GM10248 (cell line): ENCODE measurements around the gene LEMD3.
A peak's percentile ranks its signal among the peaks of the same experiment; 100 is the strongest.

ENCODE experiments used
- CTCF ChIA-PET: fragments of 300-600 bp; sonication (Branson Sonifier 250); formaldehyde crosslinking; extraction: SDS; loops from one replicate; lab custom pipeline; 2021; ENCODE audit warnings: antibody characterized with exemption; lab: Yijun Ruan, JAX
- POLR2A ChIA-PET: fragments of 350-650 bp; sonication (Branson Sonifier 250); formaldehyde crosslinking; extraction: SDS; loops from one replicate; lab custom pipeline; 2020; ENCODE audit warnings: antibody characterized with exemption; lab: Yijun Ruan, JAX
- DNase-seq: peaks from one replicate; pipeline ENCODE4 v3.0.0; 2012; ENCODE audit errors: extremely low spot score
- TF ChIP-seq, protein P1 (sequence below): IDR thresholded peaks from 2 replicates; pipeline ENCODE4 v1.5.1; 2012; ENCODE audit warnings: mild to moderate bottlenecking, low read depth; ENCODE audit errors: extremely low read depth, missing control alignments, control extremely low read depth

LEMD3 gene

DNA sequence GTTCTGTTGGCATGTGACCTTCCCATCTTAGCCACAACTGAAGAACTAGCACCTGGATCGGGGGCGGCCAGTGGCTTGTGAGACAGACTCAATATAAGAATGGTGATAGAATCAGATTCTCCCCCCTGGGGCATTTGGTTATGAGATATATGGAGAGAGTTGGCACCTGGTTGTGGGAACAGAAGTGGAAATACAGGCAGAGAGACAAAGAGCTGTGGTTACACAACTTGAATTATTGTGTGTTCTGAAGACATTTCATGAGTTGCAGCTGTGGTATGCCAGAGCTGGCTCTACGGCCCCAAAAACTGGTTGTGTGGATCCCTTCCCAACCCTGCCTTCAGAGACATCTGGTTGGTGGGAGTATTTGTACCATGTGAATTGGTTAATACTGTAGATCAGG is 106.2 kb downstream of the LEMD3 start:
- CTCF ChIA-PET: interaction anchor here (0.8 to 1.4 kb wide), 2 partner anchors 9 to 17 kb away, joined by 3 to 4 read pairs; no protein-coding TSS in a partner anchor
- POLR2A ChIA-PET: no interaction called here
- TF ChIP-seq, protein P1, sequence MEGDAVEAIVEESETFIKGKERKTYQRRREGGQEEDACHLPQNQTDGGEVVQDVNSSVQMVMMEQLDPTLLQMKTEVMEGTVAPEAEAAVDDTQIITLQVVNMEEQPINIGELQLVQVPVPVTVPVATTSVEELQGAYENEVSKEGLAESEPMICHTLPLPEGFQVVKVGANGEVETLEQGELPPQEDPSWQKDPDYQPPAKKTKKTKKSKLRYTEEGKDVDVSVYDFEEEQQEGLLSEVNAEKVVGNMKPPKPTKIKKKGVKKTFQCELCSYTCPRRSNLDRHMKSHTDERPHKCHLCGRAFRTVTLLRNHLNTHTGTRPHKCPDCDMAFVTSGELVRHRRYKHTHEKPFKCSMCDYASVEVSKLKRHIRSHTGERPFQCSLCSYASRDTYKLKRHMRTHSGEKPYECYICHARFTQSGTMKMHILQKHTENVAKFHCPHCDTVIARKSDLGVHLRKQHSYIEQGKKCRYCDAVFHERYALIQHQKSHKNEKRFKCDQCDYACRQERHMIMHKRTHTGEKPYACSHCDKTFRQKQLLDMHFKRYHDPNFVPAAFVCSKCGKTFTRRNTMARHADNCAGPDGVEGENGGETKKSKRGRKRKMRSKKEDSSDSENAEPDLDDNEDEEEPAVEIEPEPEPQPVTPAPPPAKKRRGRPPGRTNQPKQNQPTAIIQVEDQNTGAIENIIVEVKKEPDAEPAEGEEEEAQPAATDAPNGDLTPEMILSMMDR: no peak
- no peak for DNase-seq

DNA sequence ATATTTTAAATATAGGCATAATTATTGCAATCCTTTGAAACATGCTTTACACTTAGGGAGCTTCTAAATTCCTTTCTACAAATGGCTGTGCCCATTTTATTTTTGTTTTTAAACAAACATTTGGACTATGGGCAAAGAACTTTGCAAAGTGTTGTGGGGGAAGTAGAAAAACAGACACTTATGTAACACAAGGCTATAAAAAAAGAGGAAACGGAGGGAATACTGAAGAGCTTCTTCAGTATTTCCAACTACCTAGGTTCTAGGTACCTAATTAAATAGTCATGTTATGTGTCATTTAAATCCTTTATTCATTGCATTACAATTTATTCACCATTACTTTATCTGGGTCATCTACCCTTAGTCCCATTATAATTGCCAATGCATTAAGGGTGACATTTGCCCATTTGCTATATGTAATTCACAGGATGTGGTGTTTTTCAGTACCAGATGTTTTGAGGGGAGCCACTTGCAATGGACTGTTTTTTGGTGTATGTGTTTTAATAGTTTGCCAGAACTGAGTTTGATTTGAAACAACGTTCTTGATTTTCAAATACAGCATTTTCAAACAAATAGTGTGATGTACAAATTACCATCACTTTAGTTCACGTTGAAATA is 107.6 kb downstream of the LEMD3 start:
- no peak for DNase-seq
- ChIA-PET CTCF (interaction anchor here (1.4 kb wide), 1 partner anchor 16 kb away, joined by 4 read pairs; no protein-coding TSS in a partner anchor), POLR2A (no interaction called here)
- TF ChIP-seq, protein P1: no peak

DNA sequence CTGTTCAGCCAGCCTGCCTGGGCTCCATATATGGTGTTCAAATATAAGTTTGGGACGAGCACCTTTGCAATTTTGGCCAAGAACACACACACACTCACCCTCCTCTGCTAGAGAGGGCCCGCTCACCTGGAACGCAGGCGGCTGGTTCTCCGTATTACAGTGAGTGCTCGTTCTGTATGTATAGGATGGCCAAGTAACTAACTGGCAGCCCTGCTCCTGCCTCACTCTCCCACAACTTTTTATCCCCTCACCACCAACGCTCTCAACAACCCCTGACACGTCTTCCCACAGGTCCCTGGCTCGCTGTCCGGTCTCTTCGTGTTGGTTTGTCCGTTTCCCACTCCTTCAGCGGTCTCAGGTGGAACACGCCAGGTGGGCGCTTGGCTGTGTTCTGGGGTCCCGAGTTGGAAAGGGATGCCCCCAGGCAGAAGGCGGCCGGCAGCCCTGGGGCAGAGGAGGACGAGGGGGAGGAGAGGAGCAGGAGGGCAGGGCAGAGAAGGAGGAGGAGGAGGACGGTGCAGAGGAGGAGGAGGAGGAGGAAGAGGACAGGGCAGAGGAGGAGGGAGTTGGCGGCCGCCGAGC is 108.7 kb downstream of the LEMD3 start:
- no peak for DNase-seq
- TF ChIP-seq, protein P1: no peak
- POLR2A ChIA-PET: no interaction called here
- CTCF ChIA-PET: no interaction called here

DNA sequence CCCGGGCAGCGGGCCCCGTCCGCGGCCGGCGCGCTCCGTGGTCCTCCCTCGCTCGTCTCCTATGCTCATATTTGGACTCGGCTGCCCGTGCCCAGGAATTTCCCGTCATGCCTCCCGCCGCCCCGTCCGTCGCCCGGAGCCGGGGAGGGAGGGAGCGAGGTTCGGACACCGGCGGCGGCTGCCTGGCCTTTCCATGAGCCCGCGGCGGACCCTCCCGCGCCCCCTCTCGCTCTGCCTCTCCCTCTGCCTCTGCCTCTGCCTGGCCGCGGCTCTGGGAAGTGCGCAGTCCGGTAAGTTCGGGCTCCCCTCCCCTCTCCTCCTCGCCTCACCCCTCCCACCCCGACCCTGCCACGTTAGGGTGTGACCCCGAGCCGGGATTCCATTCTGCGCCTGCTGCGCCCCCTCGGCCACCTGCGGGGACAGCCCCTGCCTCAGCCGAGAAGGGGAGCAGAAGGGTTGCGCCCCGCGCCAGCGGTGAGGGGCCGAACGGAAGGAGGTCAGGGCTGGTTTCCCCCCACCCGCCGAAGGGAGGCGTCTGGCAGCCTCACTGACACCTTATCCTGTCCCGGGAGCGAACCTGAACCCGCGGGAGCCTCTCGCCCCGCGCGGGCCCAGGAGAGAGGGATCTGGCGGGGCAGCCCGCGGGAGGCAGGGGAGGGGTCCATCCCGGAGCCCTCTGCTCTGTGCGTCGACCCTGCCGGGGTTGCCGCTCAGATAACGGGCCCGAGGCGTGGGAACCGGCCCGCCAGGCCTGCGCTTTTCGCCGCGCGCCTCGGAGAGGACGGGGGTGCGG is 109.4 kb downstream of the LEMD3 start, which contains the start of gene MSRB3:
MSRB3 (plus strand) TSS at position 108 of the 793 bp plus-strand sequence. CDS start 29,897 bp downstream, outside the sequence.
- peak; percentile 73 for DNase-seq
- TF ChIP-seq, protein P1: peak; percentile 19
- POLR2A ChIA-PET: no interaction called here
- CTCF ChIA-PET: no interaction called here

DNA sequence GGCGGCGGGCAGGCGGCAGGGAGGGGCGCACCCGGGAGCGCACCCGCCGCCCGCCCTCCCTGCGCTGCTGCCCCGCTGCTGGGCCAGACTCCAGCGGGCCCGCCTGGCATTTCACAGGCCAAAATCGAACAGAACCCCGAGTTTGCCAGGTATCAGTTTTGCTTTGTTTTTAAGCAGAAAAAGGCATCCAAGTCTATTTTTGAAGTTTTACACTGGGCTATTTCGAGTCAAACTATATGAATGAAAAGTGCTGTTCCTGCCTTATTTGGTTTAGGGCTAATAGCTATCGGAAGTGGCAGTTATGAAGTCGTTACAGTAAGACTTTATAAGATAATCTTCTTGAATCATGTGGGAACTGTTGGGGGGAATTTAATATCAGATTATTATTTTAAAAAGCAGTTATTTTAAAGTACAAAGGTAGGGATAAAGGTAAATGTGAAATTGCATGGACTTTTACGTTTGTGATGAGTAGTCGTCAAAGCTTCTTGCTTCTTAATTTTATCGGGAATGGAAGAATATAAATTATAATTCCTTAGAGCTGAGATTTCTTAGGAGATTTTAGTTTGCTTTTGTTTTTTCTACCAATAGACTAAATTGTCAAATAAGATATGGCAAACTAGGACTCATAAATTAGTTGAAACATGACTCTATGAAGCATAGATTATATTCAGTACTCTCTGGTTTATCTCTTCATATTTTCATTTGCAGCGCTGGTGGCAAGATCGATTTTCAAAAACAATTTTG is 110.2 kb downstream of the LEMD3 start:
- TF ChIP-seq, protein P1: no peak
- POLR2A ChIA-PET: no interaction called here
- CTCF ChIA-PET: no interaction called here
- DNase-seq: no peak

DNA sequence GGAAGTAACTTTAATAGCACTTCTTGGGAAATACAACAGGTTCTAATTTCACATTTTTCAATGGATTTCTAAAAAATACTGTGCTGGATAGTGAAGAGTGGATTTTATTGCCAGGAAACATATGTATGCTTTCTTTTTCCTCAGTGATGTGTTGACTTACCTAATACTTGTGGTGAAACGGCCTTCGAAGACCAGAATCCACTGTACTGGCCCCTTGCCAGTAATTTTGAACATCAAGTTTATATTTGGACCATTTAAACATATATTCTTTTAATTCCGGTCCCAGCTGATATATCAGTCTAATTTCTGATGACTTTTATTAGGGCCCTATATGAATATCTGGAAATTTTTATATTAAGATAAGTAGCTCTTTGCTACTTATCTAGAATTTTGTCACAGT is 110.9 kb downstream of the LEMD3 start:
- CTCF ChIA-PET: interaction anchor here (1.1 kb wide), 1 partner anchor 19 kb away, joined by 4 read pairs; no protein-coding TSS in a partner anchor
- DNase-seq: no peak
- POLR2A ChIA-PET: no interaction called here
- TF ChIP-seq, protein P1: no peak
